Vagina (tissue), 2 donors: ENCODE data around the gene KDM6A. TPM values are rescaled to one million over a fixed set of nuclear protein-coding genes. Genes with fewer than 3 reads are reported as not detected.

ENCODE experiments used
- DNase-seq, 2 donors: peaks; one replicate each; pipeline ENCODE4 v3.0.0-alpha.2; 2017; ENCODE audit errors: extremely low spot score in 2 of 2
- H3K27ac ChIP-seq: fragments of 200-600 bp; sonication (generic); one replicate; pipeline ENCODE4 v1.5.1; 2019
- H3K27me3 ChIP-seq: fragments of 200-600 bp; sonication (generic); one replicate; pipeline ENCODE4 v1.5.1; 2019
- H3K36me3 ChIP-seq, 2 donors: fragments of 200-600 bp; sonication (generic); one replicate each; pipeline ENCODE4 v1.5.1; 2017 to 2019
- H3K4me1 ChIP-seq: fragments of 200-600 bp; sonication (generic); one replicate; pipeline ENCODE4 v1.5.1; 2019
- H3K4me3 ChIP-seq, 2 donors: fragments of 200-600 bp; sonication (generic); 1 replicate in 1 of 2; 2 replicates in 1 of 2; pipeline ENCODE4 v1.5.1; 2016 to 2019
- H3K9me3 ChIP-seq: fragments of 200-600 bp; sonication (generic); one replicate; pipeline ENCODE4 v1.5.1; 2019
- POLR2A ChIP-seq, 2 donors: fragments of 450-650 bp; IDR thresholded peaks; one replicate each; pipeline ENCODE4 v1.6.1; 2017; ENCODE audit warnings: antibody characterized with exemption in 2 of 2, mild to moderate bottlenecking in 2 of 2, moderate library complexity in 2 of 2
- POLR2AphosphoS5 ChIP-seq, 2 donors: sonication (generic); formaldehyde crosslinking; IDR thresholded peaks; one replicate each; pipeline ENCODE4 v1.9.0; 2017; ENCODE audit warnings: antibody characterized with exemption in 2 of 2, mild to moderate bottlenecking in 2 of 2, low read depth in 1 of 2; ENCODE audit not compliant: insufficient read depth in 1 of 2
- intact Hi-C: fragments of 100-400 bp; cut with DNase I; formaldehyde crosslinking; loops from one replicate; pipeline ENCODE4 v1.15.1; 2023
- total RNA-seq: library from RNA; depleted of rRNA; stranded (reverse); fragments of >200 nt; gene quantifications from one replicate; pipeline ENCODE4 v1.2.3, GENCODE V29; 2016
- TF ChIP-seq, protein P1 (sequence below), 3 experiments: fragments of 450-650 bp in 2 of 3; fragments of 200-600 bp in 1 of 3; sonication (generic) in 1 of 3; IDR thresholded peaks; one replicate each; pipeline ENCODE4 v1.5.1; 2017 to 2019; ENCODE audit warnings: antibody characterized with exemption in 3 of 3, mild to moderate bottlenecking in 2 of 3, moderate library complexity in 2 of 3

Gene KDM6A
- total RNA-seq, 1 donor from 2014 or later, result 44.2 TPM

- Histone ChIP-seq H3K4me3 (no peak overlapping the region), H3K36me3 (no peaks in the 10 kb centered on the region), H3K9me3 (no peaks in the 10 kb centered on the region), H3K4me1 (peaks cover 24% of the 10 kb centered on the region), H3K27me3 (no peaks in the 10 kb centered on the region), H3K27ac (no peak overlapping the region)
- no peak for DNase-seq
- intact Hi-C loops, result no loop called here
- TF ChIP-seq POLR2AphosphoS5 (IDR thresholded peaks at IDR 0.05; ENCODE audit: insufficient read depth in 1 of 2, low read depth in 1 of 2), result no peak
- TF ChIP-seq, protein P1, sequence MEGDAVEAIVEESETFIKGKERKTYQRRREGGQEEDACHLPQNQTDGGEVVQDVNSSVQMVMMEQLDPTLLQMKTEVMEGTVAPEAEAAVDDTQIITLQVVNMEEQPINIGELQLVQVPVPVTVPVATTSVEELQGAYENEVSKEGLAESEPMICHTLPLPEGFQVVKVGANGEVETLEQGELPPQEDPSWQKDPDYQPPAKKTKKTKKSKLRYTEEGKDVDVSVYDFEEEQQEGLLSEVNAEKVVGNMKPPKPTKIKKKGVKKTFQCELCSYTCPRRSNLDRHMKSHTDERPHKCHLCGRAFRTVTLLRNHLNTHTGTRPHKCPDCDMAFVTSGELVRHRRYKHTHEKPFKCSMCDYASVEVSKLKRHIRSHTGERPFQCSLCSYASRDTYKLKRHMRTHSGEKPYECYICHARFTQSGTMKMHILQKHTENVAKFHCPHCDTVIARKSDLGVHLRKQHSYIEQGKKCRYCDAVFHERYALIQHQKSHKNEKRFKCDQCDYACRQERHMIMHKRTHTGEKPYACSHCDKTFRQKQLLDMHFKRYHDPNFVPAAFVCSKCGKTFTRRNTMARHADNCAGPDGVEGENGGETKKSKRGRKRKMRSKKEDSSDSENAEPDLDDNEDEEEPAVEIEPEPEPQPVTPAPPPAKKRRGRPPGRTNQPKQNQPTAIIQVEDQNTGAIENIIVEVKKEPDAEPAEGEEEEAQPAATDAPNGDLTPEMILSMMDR (IDR thresholded peaks at IDR 0.05), result no peak
- TF ChIP-seq POLR2A (IDR thresholded peaks at IDR 0.05), result no peak
Measured at GRCh38 chrX:44897539-44897938, 24.6 kb downstream of the KDM6A start.

DNA sequence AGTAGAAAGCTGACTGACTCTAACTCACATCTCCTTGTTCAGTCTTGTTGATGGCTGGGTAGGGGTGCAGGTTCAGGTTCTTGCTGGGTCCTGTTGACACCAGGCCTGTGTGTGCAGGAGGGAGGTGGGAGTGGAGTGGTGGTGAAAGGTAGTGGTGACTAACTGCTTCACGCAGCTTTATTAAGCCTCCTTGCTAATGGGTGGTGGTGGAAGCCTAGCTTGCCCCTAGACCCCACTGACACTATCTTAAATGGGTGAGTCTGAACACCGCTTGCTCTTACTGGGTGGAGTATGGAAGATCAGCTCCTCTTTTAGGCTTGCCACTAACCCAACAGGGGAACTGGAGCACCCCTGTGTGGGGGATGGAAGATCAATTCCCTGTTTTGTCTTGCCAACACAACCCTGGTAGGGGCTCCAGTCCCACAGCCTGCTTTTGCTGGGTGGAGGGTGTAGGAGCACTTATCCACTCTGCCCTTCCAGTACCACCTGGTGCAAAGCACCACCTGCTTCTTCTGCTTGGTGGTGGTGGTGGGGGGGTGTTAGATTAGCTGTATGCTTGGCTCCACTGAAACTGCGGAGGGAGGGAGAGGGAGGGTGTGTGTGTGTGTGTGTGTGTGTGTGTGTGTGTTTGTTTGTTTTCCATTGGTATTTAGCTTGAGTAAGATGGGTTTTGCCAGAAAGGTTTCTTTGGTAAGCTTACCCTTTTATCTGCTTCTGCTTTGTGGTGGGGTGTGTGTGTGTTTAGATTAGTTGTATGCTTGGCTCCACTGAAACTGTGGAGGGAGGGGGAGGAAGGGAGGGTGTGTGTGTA is 25.6 kb downstream of the KDM6A start:
- no peaks in the 10 kb centered on the region for H3K27me3 ChIP-seq
- H3K9me3 ChIP-seq, result no peaks in the 10 kb centered on the region
- intact Hi-C loops, result no loop called here
- TF ChIP-seq POLR2AphosphoS5 (IDR thresholded peaks at IDR 0.05; ENCODE audit: insufficient read depth in 1 of 2, low read depth in 1 of 2) (no peak), POLR2A (IDR thresholded peaks at IDR 0.05) (no peak)
- TF ChIP-seq, protein P1 (IDR thresholded peaks at IDR 0.05), result no peak
- no peak overlapping the region for H3K27ac ChIP-seq
- DNase-seq, result no peak
- no peaks in the 10 kb centered on the region for H3K36me3 ChIP-seq
- H3K4me3 ChIP-seq, result no peak overlapping the region
- H3K4me1 ChIP-seq, result peaks cover 22% of the 10 kb centered on the region

GRCh38 chrX:44899946-44900345 is 27.0 kb downstream of the KDM6A start:
- H3K36me3 ChIP-seq, result no peaks in the 10 kb centered on the region
- no peaks in the 10 kb centered on the region for H3K27me3 ChIP-seq
- H3K4me3 ChIP-seq, result no peak overlapping the region
- H3K9me3 ChIP-seq, result no peaks in the 10 kb centered on the region
- DNase-seq, result no peak
- H3K4me1 ChIP-seq, result peaks cover 30% of the 10 kb centered on the region
- TF ChIP-seq POLR2A (IDR thresholded peaks at IDR 0.05) (no peak), POLR2AphosphoS5 (IDR thresholded peaks at IDR 0.05; ENCODE audit: insufficient read depth in 1 of 2, low read depth in 1 of 2) (no peak)
- TF ChIP-seq, protein P1 (IDR thresholded peaks at IDR 0.05), result no peak
- no peak overlapping the region for H3K27ac ChIP-seq
- intact Hi-C loops, result no loop called here

DNA sequence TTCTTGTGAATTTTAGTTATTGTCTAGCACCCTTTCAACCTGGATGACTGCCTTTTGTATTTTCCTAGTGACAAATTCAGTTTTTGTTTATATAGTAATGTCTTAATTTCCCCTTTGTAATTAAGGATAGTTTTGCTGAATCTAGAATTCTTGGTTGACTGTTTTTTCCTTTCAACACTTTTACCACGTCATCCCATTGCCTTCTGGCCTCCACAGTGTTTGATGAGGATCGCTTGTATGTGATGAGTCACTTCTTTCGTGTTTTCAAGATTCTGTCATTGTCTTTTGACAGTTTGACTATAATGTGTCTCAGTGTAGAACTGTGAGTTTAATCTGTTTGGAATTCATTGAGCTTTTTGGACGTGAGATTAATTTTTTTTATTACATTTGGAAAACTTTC is 30.1 kb downstream of the KDM6A start:
- H3K4me1 ChIP-seq, result peaks cover 58% of the 10 kb centered on the region
- no peaks in the 10 kb centered on the region for H3K36me3 ChIP-seq
- no peaks in the 10 kb centered on the region for H3K9me3 ChIP-seq
- intact Hi-C loops, result no loop called here
- no peak overlapping the region for H3K27ac ChIP-seq
- TF ChIP-seq POLR2AphosphoS5 (IDR thresholded peaks at IDR 0.05; ENCODE audit: insufficient read depth in 1 of 2, low read depth in 1 of 2), result peak in 1 of 2 donors; percentile 28
- no peak for TF ChIP-seq POLR2A (IDR thresholded peaks at IDR 0.05)
- no peak overlapping the region for H3K4me3 ChIP-seq
- DNase-seq, result no peak
- no peaks in the 10 kb centered on the region for H3K27me3 ChIP-seq

DNA sequence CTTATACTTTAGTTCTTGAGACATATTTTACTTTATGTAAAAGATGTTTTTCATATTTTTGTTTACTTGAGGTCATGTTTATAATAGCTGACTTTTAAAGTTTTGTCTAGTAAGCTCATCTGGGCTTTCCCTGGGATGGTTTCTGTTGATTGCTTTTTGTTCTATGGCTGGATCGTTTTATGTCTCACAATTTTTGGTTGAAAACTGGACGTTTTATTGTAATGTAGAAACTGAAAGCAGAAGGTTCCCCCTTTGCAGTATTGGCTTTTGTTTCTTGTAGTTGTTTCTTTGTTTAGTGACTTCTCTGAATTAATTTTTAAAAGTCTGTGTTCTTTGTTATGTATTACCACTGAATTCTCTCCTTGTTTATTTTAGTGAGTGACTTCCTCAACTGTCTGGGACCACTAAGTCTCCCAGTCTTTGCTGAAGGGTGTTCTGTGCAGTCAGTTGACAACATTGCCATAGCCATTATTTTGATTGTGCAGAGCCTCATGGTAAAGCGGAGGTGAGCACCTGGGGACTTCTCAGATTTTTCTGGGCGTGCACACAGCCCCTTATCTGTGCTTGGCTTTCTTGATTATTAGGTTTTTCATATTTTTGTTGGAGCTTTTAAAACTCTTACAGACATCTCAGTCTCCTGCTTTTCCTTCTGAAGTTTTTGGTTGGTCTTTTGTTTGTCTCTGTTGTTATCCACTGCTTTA is 31.0 kb downstream of the KDM6A start:
- no peak overlapping the region for H3K4me3 ChIP-seq
- H3K27me3 ChIP-seq, result no peaks in the 10 kb centered on the region
- H3K4me1 ChIP-seq, result peaks cover 57% of the 10 kb centered on the region
- H3K36me3 ChIP-seq, result no peaks in the 10 kb centered on the region
- H3K9me3 ChIP-seq, result no peaks in the 10 kb centered on the region
- H3K27ac ChIP-seq, result no peak overlapping the region
- DNase-seq, result no peak
- no peak for TF ChIP-seq POLR2A (IDR thresholded peaks at IDR 0.05)
- TF ChIP-seq, protein P1 (IDR thresholded peaks at IDR 0.05), result no peak
- no peak for TF ChIP-seq POLR2AphosphoS5 (IDR thresholded peaks at IDR 0.05; ENCODE audit: insufficient read depth in 1 of 2, low read depth in 1 of 2)
- intact Hi-C loops, result no loop called here
